ENCODE results near the gene GREM2.

GREM2 gene

GRCh38 chr1:240506176-240506575, 105.8 kb downstream of the GREM2 start:
- TF ChIP-seq MAX (IDR thresholded peaks at IDR 0.05) = no peak

GRCh38 chr1:240503558-240503957, 108.4 kb downstream of the GREM2 start:
- no peak for TF ChIP-seq YY1 (IDR thresholded peaks at IDR 0.05; ENCODE audit: low read depth)
- no peak for TF ChIP-seq TAF1 (IDR thresholded peaks at IDR 0.05; ENCODE audit: low read depth)
- no peak for TF ChIP-seq CEBPB (IDR thresholded peaks at IDR 0.05)

GRCh38 chr1:240503036-240503435, 108.9 kb downstream of the GREM2 start:
- no peak for TF ChIP-seq YY1 (IDR thresholded peaks at IDR 0.05; ENCODE audit: low read depth)
- TF ChIP-seq TCF12 (IDR thresholded peaks at IDR 0.05; ENCODE audit: low read depth) = no peak
- TF ChIP-seq ZBTB7A (IDR thresholded peaks at IDR 0.05; ENCODE audit: low read depth) = no peak
- no peak for TF ChIP-seq CEBPB (IDR thresholded peaks at IDR 0.05)
- no peak for TF ChIP-seq FOXM1 (IDR thresholded peaks at IDR 0.05; ENCODE audit: borderline replicate concordance, low read depth)
- TF ChIP-seq TEAD4 (IDR thresholded peaks at IDR 0.05) = no peak
- TF ChIP-seq MAX (IDR thresholded peaks at IDR 0.05) = no peak

GRCh38 chr1:240501115-240501514, 110.8 kb downstream of the GREM2 start:
- TF ChIP-seq ZBTB7A (IDR thresholded peaks at IDR 0.05; ENCODE audit: low read depth) = no peak
- TF ChIP-seq NFIC (IDR thresholded peaks at IDR 0.05) = no peak
- TF ChIP-seq MAX (IDR thresholded peaks at IDR 0.05) = no peak
- TF ChIP-seq USF1 (IDR thresholded peaks at IDR 0.05) = no peak
- no peak for TF ChIP-seq EP300 (IDR thresholded peaks at IDR 0.05; ENCODE audit: borderline replicate concordance)
- no peak for TF ChIP-seq TAF1 (IDR thresholded peaks at IDR 0.05; ENCODE audit: low read depth)
- no peak for TF ChIP-seq RAD21 (IDR thresholded peaks at IDR 0.05; ENCODE audit: low read depth)
- no peak for TF ChIP-seq TCF12 (IDR thresholded peaks at IDR 0.05; ENCODE audit: low read depth)
- no peak for TF ChIP-seq TEAD4 (IDR thresholded peaks at IDR 0.05)
- TF ChIP-seq CEBPB (IDR thresholded peaks at IDR 0.05) = no peak
- TF ChIP-seq FOXM1 (IDR thresholded peaks at IDR 0.05; ENCODE audit: borderline replicate concordance, low read depth) = no peak
- no peak for TF ChIP-seq CREB1 (IDR thresholded peaks at IDR 0.05; ENCODE audit: low read depth)

GRCh38 chr1:240500647-240501046, 111.3 kb downstream of the GREM2 start:
- TF ChIP-seq TAF1 (IDR thresholded peaks at IDR 0.05; ENCODE audit: low read depth) = no peak
- no peak for TF ChIP-seq ZBTB7A (IDR thresholded peaks at IDR 0.05; ENCODE audit: low read depth)
- no peak for TF ChIP-seq USF1 (IDR thresholded peaks at IDR 0.05)
- no peak for TF ChIP-seq EGR1 (IDR thresholded peaks at IDR 0.05)
- no peak for TF ChIP-seq EP300 (IDR thresholded peaks at IDR 0.05; ENCODE audit: borderline replicate concordance)
- no peak for TF ChIP-seq FOXM1 (IDR thresholded peaks at IDR 0.05; ENCODE audit: borderline replicate concordance, low read depth)
- no peak for TF ChIP-seq MAX (IDR thresholded peaks at IDR 0.05)
- TF ChIP-seq NFIC (IDR thresholded peaks at IDR 0.05) = no peak
- no peak for TF ChIP-seq CREB1 (IDR thresholded peaks at IDR 0.05; ENCODE audit: low read depth)
- no peak for TF ChIP-seq CEBPB (IDR thresholded peaks at IDR 0.05)

GRCh38 chr1:240499012-240499411, 112.9 kb downstream of the GREM2 start:
- TF ChIP-seq RAD21 (IDR thresholded peaks at IDR 0.05; ENCODE audit: low read depth) (no peak), MAX (IDR thresholded peaks at IDR 0.05) (no peak), TEAD4 (IDR thresholded peaks at IDR 0.05) (no peak), TCF12 (IDR thresholded peaks at IDR 0.05; ENCODE audit: low read depth) (no peak), REST (IDR thresholded peaks at IDR 0.05; ENCODE audit: low read depth) (no peak), EGR1 (IDR thresholded peaks at IDR 0.05) (no peak), USF1 (IDR thresholded peaks at IDR 0.05) (no peak), FOXM1 (IDR thresholded peaks at IDR 0.05; ENCODE audit: borderline replicate concordance, low read depth) (no peak), TAF1 (IDR thresholded peaks at IDR 0.05; ENCODE audit: low read depth) (no peak)

- no peak for TF ChIP-seq TEAD4 (IDR thresholded peaks at IDR 0.05)
- TF ChIP-seq RAD21 (IDR thresholded peaks at IDR 0.05; ENCODE audit: low read depth) = no peak
- TF ChIP-seq EP300 (IDR thresholded peaks at IDR 0.05; ENCODE audit: borderline replicate concordance) = no peak
- TF ChIP-seq USF1 (IDR thresholded peaks at IDR 0.05) = no peak
- TF ChIP-seq EGR1 (IDR thresholded peaks at IDR 0.05) = no peak
- no peak for TF ChIP-seq CEBPB (IDR thresholded peaks at IDR 0.05)
- no peak for TF ChIP-seq ZBTB7A (IDR thresholded peaks at IDR 0.05; ENCODE audit: low read depth)
- TF ChIP-seq TAF1 (IDR thresholded peaks at IDR 0.05; ENCODE audit: low read depth) = no peak
- TF ChIP-seq MAX (IDR thresholded peaks at IDR 0.05) = no peak
- no peak for TF ChIP-seq NFIC (IDR thresholded peaks at IDR 0.05)
- TF ChIP-seq TCF12 (IDR thresholded peaks at IDR 0.05; ENCODE audit: low read depth) = no peak
- no peak for TF ChIP-seq REST (IDR thresholded peaks at IDR 0.05; ENCODE audit: low read depth)
- TF ChIP-seq CREB1 (IDR thresholded peaks at IDR 0.05; ENCODE audit: low read depth) = no peak
- no peak for TF ChIP-seq YY1 (IDR thresholded peaks at IDR 0.05; ENCODE audit: low read depth)
- no peak for TF ChIP-seq FOXM1 (IDR thresholded peaks at IDR 0.05; ENCODE audit: borderline replicate concordance, low read depth)
These were observed 113.6 kb downstream of the GREM2 start for GRCh38 chr1:240498335-240498734.
